ENCODE measurements around the gene PKD1L1.

PKD1L1 gene

GRCh38 chr7:47734949-47735291, 213.3 kb downstream of the PKD1L1 start:
- DNase-seq (ENCODE audit: low read depth), result no peak

- no peak for DNase-seq (ENCODE audit: low read depth)
These were observed 213.8 kb downstream of the PKD1L1 start for GRCh38 chr7:47734287-47734948.

GRCh38 chr7:47730142-47730541, 218.1 kb downstream of the PKD1L1 start:
- no peak for DNase-seq (ENCODE audit: low read depth)

GRCh38 chr7:47726047-47726726, 222.1 kb downstream of the PKD1L1 start:
- DNase-seq (ENCODE audit: low read depth), result no peak

GRCh38 chr7:47725031-47725780, 223.1 kb downstream of the PKD1L1 start:
- no peak for DNase-seq (ENCODE audit: low read depth)

Measured in HS-5 (cell line).